Measurements from ENCODE around the gene TBC1D22A. TPM values are rescaled to one million over a fixed set of nuclear protein-coding genes. Genes with fewer than 3 reads are reported as not detected.
A peak's percentile ranks its signal among the peaks of the same experiment; 100 is the strongest.

TBC1D22A gene
- total RNA-seq, 4 donors from 2014 or later, result 16.2 to 22.2 (median 17.8) TPM

- TF ChIP-seq EP300 (IDR thresholded peaks at IDR 0.05) (no peak), CTCF (IDR thresholded peaks at IDR 0.05) (no peak), POLR2A (IDR thresholded peaks at IDR 0.05) (no peak), POLR2AphosphoS5 (IDR thresholded peaks at IDR 0.05) (no peak)
- H3K27me3 ChIP-seq, result peaks cover 51% of the 10 kb centered on the region
Observed at GRCh38 chr22:46752286-46752987, 10.0 kb upstream of the TBC1D22A start.

GRCh38 chr22:46752988-46753310 lies 9.5 kb upstream of the TBC1D22A start:
- ATAC-seq, result no peak
- no peak for TF ChIP-seq CTCF (IDR thresholded peaks at IDR 0.05)
- TF ChIP-seq EP300 (IDR thresholded peaks at IDR 0.05), result no peak
- TF ChIP-seq POLR2A (IDR thresholded peaks at IDR 0.05), result no peak
- TF ChIP-seq POLR2AphosphoS5 (IDR thresholded peaks at IDR 0.05), result no peak
- no CpG with 5 or more reads among the region's 6 CpGs for WGBS, 2 donors (ENCODE audit: low coverage in 1 of 2)
- Histone ChIP-seq H3K27me3 (peaks cover 46% of the 10 kb centered on the region), H3K36me3 (no peaks in the 10 kb centered on the region), H3K27ac (peak overlapping the region in 3 of 4 donors; percentile 73 to 86 (median 76)), H3K4me3 (no peak overlapping the region), H3K9me3 (no peaks in the 10 kb centered on the region), H3K4me1 (peaks cover 0 to 37% (median 25%) of the 10 kb centered on the region in 3 donors)

More at GRCh38 chr22:46752286-46752987, 10.0 kb upstream of the TBC1D22A start:
- Histone ChIP-seq H3K4me1 (peaks cover 0 to 37% (median 25%) of the 10 kb centered on the region in 3 donors), H3K9me3 (no peaks in the 10 kb centered on the region), H3K27ac (peak overlapping the region in 2 of 4 donors; percentile 76 to 86), H3K36me3 (no peaks in the 10 kb centered on the region), H3K4me3 (no peak overlapping the region)
- WGBS, 2 donors (ENCODE audit: low coverage in 1 of 2), result no CpG with 5 or more reads among the region's 11 CpGs
- ATAC-seq, result no peak

GRCh38 chr22:46753360-46753759 lies 9.1 kb upstream of the TBC1D22A start:
- Histone ChIP-seq H3K27ac (peak overlapping the region in 3 of 4 donors; percentile 73 to 86 (median 76)), H3K27me3 (peaks cover 42% of the 10 kb centered on the region), H3K36me3 (no peaks in the 10 kb centered on the region), H3K4me3 (no peak overlapping the region), H3K9me3 (no peaks in the 10 kb centered on the region), H3K4me1 (peaks cover 0 to 37% (median 25%) of the 10 kb centered on the region in 3 donors)
- TF ChIP-seq POLR2AphosphoS5 (IDR thresholded peaks at IDR 0.05) (no peak), CTCF (IDR thresholded peaks at IDR 0.05) (no peak), EP300 (IDR thresholded peaks at IDR 0.05) (no peak), POLR2A (IDR thresholded peaks at IDR 0.05) (no peak)
- WGBS, 2 donors (ENCODE audit: low coverage in 1 of 2), result no CpG with 5 or more reads among the region's 8 CpGs
- no peak for ATAC-seq

DNA sequence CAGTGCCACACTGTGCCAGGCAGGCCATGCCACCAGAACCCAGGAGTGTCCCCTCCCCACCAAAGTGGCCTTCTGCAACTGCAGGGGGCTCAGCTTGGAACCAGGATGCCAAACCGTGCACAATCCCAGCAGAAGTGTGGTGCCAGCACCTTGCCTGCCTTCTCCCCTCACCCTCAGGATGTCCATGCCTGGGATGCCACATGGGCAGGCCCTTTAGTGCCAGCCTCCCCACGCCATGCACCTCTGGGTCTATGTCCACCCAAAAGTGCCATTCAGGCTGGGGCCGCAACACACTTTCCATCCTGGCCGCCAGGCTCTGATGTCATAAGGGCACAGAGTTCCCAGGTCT lies 8.7 kb upstream of the TBC1D22A start:
- TF ChIP-seq EP300 (IDR thresholded peaks at IDR 0.05) (no peak), POLR2A (IDR thresholded peaks at IDR 0.05) (no peak), CTCF (IDR thresholded peaks at IDR 0.05) (no peak), POLR2AphosphoS5 (IDR thresholded peaks at IDR 0.05) (no peak)
- no peaks in the 10 kb centered on the region for H3K9me3 ChIP-seq
- peak overlapping the region; percentile 45 to 86 (median 74) for H3K27ac ChIP-seq
- H3K27me3 ChIP-seq, result peaks cover 38% of the 10 kb centered on the region
- H3K36me3 ChIP-seq, result no peaks in the 10 kb centered on the region
- no peak overlapping the region for H3K4me3 ChIP-seq
- no CpG with 5 or more reads among the region's 4 CpGs for WGBS, 2 donors (ENCODE audit: low coverage in 1 of 2)
- H3K4me1 ChIP-seq, result peaks cover 0 to 37% (median 25%) of the 10 kb centered on the region in 3 donors
- no peak for ATAC-seq

Data from gastroesophageal sphincter (tissue), 4 donors.